SKM-1 (cell line): ENCODE measurements around the gene CDCA8.
"Not testable (repeated sequence)": the region's sequence is repeated elsewhere in the genome, so short reads cannot be mapped to it uniquely, and the experiment has no call there.

Experiments used
- DNase-seq: peaks from one replicate; lab custom pipeline; 2025; ENCODE audit not compliant: unreplicated experiment; lab: John Stamatoyannopoulos, UW

The CDCA8 gene

DNA sequence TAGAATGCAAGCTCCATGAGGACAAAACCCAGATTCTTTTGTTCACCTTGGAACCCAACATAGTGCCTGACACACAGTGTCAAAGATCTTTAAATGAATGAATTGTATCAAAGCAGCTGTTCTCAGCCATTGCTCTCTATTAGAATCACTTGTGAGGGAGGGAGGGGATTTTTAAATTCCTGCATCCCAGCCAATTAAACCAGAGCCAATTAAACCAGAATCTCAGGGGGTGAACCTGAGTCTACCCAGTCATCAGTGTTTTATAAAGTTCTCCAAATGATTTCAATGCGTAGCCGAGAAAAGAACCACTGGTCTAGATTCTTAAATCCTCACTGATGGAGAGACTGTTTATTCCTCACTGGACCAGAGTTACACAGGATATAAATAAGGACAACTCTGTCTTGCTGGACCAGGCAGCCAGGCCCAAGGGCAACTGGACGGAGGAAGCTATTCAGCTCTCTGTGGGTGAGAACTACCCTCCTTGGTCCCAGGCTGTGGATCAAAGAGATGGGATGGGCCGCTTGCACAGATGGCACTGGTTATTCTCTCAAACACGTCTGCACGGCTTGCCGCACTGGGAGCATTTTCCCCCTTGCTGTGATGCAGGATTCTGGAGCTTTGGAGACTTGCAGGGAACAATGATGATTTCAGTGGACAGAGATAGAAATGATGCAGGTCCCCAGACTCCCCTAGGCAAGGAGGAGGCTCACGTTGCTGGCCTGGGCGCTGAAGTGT is 20.0 kb upstream of the CDCA8 start:
- DNase-seq: no peak

DNA sequence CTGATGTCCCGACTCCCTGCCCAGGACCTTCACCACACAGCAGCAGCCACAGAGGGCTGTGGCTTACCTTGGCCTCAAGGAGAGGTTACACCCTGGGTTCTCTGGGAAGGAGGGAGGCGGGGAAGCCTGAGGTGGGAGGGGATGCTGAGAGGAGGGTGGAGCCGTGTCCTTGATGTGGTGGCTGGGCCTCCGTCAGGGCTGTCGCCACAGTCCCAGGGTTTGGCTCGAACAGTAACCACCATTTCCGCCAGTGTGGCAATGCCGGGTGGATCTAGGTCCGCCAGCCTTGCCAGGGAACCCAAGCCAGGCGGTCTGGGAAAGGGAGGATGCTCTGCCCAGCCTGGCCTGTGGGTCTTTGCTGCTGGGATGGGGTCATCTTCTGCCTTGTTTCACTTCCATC is 18.4 kb upstream of the CDCA8 start:
- no peak for DNase-seq

DNA sequence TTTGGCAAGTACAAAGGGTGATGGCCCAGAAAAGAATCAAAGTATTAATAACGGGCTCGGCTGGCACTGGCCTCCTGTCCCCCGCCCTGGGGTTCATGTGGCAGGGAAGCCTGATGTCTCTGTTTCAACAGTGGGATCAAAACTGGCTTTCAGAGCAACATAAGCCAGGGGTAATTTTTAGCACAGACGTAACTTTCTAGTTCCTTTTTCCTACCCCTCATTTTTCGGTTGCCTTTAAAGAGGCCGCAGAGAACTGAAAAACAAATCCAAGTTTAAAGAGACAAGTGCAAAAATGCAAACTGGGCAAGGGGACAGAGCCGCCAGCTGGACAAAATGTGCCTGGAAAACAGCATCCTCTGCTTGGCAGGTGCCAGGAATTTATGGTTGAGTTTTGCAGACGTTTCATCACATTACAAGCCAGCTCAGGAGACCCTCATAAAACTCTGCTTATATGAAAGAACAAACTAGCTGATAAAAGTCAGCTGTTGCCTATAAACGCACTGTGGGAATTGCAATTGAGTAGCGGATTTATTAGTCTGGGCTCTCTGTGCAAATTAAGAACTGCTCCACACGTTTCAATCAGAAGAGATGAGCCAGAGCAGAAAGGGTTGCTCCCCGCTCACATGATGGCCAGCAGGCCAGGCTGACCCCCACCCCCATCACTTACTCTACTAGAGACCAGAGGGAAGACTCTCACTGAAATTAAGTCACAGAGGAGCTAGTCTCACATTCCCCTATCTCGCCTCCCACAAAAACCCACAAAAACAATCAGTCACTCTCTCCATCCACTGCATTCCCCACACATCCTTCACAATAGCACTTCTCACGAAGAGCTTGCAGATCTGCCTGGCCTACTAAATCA is 15.8 kb upstream of the CDCA8 start:
- DNase-seq: no peak

DNA sequence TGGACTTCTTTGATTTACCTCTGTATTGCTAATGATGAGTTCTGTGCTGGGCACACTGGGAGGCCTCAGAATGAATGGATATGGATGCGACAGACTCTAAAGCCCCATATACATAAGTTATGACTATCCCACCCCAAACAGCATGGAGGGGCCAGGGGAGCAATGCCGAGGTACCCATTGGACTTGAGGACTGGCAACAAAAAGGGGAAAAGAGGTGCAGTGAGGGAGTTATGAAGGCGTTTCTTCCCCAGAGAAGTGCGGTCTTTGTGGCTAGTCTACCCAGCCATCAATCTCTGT is 15.2 kb upstream of the CDCA8 start:
- no peak for DNase-seq

DNA sequence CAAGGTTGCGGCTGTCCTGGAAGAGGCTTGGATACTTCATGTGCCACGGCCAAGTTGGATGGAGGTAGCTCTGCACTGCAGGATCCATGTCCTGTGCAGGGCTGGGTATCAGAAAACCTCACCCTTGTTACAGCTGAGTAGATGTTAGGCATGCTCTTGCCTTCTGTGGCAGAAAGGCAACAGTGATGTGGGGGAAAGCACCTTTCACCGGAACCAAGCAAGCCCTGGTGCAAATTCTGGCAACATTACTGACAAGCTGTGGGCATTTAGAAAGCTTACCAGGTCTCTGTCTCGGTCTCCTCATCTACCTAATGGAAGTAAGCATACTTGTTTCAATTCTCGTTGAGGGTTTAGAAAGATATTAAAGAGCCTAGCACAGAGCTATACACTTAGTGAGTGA is 14.5 kb upstream of the CDCA8 start:
- no peak for DNase-seq

DNA sequence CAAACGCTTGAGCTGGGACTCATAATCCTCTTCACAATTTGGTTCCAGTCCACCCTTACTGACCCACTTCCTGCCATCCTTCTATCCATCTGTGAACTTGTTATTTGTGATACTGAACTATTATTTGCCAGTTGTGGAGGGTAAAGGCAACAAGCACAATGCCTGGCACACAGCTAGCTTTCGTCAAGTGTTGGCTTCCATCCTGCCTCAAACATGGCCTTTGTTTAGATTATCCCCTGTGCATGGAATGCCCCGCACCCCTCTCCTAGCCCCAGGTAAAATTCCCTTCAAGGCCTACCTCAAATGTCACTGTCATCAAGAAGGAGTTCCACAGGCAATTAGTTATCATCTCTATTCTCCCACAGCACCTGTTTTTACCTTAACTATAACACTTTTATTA is 11.4 kb upstream of the CDCA8 start:
- no peak for DNase-seq

DNA sequence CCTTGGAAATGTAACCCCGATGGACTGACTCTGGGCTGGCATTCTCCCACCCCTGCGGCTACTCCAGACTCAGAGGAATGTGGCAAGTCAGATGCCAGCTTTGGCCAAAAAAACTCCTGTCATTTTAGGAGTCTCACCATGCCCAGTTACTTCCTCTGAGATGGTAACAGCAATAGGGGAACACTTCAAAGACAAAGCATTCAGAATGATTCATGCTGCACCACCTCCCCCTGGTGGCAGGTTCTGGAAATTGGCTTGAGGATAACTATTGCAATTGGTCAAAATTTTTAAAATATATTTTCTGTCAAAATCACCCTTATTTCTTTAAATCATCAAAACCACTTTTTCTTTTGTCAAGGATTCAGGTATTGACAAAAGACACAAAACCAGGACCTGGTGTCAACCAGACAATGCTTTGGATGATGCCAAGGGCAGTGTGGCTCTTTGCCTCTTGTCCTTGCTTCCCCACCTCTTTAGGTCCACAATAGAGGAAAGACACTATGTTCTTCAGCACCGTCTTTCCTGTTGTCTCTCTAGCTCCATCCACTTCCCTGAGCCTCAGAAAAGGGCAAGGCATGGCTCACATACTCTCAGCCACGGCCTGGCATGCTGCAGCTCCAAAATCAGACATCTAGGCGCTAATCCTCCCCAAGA is 9.9 kb upstream of the CDCA8 start:
- DNase-seq: peak; percentile 57

DNA sequence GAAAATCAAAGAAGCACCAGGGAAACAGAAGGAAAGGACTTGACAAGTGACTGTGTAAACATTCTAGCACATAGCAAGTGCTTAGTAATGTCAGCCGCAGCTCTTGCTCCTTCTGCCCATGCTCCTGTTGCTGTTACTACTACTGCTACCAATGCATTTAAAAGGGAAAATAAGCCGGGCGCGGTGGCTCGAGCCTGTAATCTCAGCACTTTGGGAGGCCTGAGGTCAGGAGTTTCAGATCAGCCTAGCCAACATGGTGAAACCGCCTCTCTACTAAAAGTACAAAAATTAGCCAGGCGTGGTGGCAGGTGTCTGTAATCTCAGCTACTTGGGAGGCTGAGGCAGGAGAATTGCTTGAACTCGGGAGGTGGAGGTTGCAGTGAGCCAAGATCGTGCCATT is 8.1 kb upstream of the CDCA8 start:
- DNase-seq: not testable (repeated sequence)

DNA sequence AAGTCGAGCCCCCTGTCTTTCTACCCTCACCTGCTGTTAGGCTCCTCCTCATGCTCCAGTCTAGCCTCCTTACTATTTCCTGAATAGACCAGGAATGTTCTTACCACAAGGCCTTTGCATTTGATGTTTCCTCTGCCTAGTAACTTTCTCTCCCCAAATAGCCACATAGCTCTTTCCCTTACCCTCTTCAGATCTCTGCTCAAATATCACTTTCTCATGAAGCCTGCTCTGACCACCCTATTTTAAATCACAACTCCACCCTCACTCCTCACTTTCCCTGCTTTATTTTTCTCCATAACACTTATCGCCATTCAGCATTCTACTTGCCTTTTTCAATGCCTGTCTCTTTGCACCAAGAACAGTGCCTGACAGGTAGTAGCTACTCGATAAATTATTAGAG is 6.6 kb upstream of the CDCA8 start:
- no peak for DNase-seq

DNA sequence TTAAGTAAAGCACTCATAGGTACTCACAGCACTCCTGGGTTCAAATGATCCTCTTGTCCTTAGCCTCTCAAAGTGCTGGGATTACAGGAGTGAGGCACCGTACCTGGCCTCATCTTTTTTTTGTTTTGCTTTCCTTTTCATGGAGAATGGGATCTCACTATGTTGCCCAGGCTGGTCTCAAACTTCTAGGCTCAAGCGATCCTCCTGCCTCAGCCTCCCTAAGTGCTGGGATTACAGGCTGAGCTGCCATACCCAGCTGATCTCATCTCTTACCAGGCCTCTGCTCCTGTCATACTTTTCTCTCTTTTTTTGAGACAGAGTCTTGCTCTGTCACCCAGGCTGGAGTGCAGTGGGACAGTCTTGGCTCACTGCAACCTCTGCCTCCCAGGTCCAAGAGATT is 4.6 kb upstream of the CDCA8 start:
- DNase-seq: not testable (repeated sequence)

DNA sequence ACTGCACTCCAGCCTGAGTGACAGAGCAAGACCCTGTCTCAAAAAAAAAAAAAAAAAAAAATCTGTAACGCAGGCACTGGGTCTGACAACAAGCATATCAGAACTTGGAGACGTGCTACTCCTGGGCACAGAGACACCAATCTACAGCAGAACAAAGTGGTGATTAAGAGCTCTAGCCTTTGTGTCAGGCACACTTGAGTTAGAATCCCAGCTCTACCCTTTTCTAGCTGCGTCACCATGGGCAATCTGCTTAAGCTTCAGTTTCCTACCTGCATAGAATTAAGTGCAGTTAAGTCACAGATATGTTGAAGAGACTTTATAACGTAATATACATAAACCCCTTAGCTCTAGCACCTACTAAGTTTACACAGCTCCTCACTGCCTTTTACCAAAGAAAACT is 3.4 kb upstream of the CDCA8 start:
- DNase-seq: no peak

DNA sequence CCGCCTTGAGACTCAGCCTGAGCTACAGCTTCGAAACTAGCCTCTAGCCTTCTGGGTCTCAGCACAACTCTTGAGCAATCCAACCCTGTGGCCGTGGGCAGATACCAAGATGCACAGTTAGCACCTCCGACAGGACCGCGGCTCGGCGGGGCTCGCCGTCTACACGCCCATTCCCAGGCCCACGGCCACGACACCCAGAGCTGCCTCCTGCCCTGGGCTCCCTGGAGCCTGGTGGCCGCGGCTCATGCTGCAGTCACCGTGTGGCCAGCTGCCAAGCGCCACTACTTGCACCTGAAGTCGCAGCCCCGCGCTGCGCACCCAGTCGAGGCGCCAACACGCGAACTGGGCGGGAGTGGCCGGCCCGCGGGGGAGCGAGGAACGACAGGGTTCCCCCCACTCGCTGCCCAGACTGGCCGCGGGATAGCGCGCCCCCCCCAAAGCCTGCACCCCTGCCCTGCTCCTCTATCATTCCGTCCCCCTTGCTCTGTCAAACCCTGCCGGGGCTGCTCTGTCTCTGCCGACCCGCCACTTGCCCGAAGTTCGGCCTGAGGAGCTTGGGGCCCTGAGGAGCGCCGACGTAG is 729 bp upstream of the CDCA8 start:
- no peak for DNase-seq

DNA sequence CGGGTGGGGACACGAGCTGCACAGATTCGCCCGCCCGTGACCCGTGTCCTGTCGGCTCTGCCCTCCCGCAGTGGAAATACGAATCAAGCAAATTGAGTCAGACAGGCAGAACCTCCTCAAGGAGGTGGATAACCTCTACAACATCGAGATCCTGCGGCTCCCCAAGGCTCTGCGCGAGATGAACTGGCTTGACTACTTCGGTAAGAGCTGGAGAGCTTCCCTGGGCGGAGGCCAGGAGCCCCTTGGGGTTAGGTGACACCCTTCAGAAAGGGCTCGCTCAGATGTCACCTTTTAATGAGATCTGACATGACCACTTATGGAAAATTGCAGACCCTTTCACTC is 489 bp downstream of the CDCA8 start:
- DNase-seq: no peak

DNA sequence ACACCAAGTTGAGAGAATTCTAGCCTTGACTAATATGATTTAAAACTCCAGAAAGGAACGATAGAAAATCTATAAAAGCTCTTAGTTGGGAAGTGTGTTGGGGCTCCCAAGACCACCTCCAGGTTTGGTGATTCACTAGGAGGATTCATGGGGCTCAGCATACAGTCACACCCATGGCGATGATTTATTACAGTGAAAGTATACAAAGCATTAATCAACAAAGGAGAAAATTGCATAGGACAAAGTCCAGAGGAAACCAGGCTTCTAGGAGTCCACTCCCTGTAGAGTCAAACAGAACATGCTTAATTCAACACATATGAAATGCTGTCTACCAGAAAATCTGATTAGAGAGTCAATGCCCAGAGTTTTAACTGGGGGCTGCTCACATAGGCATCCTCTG is 4.8 kb downstream of the CDCA8 start:
- no peak for DNase-seq

DNA sequence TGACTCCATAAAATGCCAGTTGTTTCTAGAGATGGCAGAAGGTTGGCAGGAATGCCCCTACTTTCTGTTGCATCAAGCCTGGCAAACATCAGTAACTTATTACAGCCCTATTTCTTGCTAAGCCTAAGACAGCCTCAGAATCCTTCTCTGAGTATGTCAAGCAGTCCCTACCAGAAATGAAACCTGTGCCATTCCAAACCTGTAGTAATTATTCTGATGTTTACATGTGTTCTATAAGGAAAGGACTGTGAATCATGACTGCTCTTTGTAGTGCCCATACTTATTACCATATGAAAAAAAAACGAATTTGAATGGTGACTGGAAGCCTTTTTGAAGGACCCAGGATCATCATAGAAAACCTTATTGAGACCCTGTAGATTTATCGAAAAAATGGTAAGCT is 5.4 kb downstream of the CDCA8 start:
- no peak for DNase-seq

DNA sequence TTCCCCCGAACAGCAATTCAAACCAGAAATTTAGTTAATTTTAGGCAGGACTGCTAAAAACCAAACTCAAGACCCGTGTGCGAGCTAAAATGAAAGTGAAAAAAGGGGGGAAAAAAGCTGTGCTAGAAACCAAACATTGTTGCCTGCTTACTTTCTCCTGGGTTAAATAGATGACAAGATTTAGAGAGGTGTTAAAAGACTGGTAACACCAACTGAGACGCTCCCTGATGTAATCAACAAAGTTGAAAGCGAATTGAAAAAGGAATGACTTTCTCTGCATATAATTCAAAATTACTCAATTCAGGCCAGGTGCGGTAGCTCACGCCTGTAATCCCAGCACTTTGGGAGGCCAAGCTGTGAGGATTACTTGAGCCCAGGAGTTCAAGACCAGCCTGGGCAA is 6.8 kb downstream of the CDCA8 start:
- no peak for DNase-seq

DNA sequence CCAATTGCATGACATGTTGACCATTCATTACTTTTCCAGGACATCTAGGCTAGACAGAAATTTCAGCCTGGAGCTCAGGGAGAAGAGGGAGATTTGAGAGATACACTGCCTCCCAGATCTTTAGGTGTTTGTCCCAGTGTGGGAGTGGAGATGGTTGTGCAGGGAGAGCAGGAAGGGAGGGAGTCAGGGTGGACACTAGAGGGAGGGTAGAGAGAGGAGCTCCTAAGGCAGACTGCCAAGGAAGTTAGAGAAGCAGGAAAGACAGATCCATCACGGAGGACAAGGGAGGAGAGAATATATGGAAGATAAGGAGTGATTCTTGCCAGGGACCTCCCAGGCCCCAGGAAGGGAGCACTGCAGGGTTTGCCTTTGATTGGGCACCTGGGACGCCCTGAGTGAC is 8.7 kb downstream of the CDCA8 start:
- DNase-seq: no peak

DNA sequence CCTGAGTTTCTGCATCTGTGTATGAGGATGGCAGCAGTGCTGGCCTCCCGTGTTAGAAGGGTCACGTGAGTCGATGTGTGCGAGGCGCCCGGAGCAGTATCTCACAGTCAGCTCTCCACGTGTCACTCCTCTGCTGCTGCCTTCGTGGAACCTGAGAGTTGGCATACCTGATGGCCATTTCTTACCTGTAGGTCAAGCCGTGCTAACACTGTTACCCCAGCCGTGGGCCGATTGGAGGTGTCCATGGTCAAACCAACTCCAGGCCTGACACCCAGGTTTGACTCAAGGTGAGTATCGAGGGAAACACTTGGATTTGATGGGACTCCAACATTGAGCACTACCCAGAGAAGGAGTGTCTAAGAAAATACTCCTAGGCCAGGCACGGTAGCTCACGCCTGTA is 10.7 kb downstream of the CDCA8 start:
- DNase-seq: no peak

DNA sequence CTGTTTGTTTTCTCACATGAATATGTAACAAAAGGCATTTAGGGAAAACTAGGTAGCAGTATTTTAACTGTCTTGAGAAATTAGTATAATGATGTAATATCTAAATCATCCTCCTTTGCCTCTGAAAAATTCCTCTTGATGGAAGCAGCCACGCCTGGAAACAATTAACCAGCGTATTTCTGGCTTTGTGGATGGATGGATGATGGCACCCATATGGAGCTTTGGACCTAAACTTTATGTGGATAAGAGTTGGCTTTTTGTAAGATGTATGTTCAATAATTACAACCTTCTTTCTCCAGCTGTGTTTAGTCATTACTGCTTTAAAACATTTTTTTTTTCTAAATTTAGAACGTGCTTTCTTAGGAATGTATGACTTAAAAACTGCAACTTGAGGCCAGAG is 12.7 kb downstream of the CDCA8 start:
- DNase-seq: no peak

DNA sequence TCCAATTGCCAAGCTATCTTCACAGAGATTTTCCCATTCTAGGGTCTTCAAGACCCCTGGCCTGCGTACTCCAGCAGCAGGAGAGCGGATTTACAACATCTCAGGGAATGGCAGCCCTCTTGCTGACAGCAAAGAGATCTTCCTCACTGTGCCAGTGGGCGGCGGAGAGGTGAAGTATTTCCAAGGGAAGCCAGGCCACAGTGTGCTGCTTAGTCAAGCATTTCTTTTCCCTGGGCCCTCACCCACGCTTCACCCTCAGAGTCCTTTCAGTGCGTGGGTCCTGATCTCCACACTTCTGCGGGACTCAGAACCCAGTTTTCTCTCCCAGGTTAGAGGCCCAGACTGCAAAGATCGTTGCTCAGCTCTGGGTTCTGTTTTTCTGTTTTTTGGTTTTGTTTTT is 13.1 kb downstream of the CDCA8 start:
- DNase-seq: no peak

DNA sequence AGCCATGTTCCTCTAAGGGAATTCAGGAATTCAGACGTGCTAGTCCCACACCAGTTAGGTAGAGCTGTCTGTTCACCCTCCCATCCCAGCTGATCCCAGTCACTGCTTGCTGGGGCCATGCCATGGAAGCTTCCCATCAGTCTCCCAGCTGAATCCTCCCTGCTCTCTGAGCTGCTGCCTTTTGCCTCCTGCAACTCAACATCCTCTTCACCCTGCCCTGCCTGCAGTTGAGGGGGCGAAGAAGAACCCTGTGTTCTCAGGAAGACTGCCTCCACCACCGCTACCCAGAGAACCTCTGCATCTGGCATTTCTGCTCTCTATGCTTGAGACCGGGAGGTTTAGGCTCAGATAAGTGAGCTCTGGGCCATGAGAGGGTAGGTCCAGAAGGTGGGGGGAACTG is 16.2 kb downstream of the CDCA8 start:
- DNase-seq: no peak

DNA sequence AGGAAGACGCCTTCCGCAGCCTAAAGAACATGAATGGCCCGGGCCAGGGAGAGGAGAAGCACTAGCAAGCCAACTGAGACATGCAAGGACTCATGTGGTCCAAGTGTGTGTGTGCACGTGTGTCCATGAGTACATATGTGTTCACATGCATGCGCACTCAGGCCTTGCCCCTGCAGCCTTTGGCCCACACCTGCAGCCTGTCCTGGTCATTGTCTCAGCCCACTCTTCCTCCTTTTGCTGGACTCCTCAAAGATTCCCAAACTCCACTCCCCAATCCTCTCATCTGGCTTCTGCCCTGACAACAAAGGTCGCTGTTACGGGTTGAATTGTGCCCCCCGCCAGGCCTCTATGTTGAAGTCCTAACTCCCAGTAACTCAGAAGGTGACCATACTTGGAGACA is 21.9 kb downstream of the CDCA8 start:
- DNase-seq: no peak
